GM12892 (cell line): Measurements from ENCODE around the gene TMEM106C.

Experiments used
- POLR2A ChIP-seq: IDR thresholded peaks from 2 replicates; pipeline ENCODE4 v1.6.1; 2011; ENCODE audit warnings: low read depth, low read length, control low read depth
- POLR2AphosphoS5 ChIP-seq: IDR thresholded peaks from 2 replicates; pipeline ENCODE4 v1.6.1; 2011; ENCODE audit warnings: low read depth, low read length, control low read depth

- TF ChIP-seq POLR2AphosphoS5 (no peak), POLR2A (no peak)
These were observed 22.0 kb upstream of the TMEM106C start for GRCh38 chr12:47941475-47941780.
